Peyer's patch (tissue), 4 donors: ENCODE data around the gene PHF3. TPM values are rescaled to one million over a fixed set of nuclear protein-coding genes. Genes with fewer than 3 reads are reported as not detected.

Source experiments
- DNase-seq, 3 donors: peaks; one replicate each; pipeline ENCODE4 v3.0.0-alpha.2; 2017 to 2019
- H3K27ac ChIP-seq, 4 donors: fragments of 200-600 bp; sonication (generic); one replicate each; pipeline ENCODE4 v1.5.1; 2016 to 2019
- H3K27me3 ChIP-seq, 2 donors: fragments of 200-600 bp; sonication (generic); one replicate each; pipeline ENCODE4 v1.5.1; 2019
- H3K36me3 ChIP-seq, 3 donors: fragments of 200-600 bp; sonication (generic); one replicate each; pipeline ENCODE4 v1.5.1; 2016 to 2019
- H3K4me1 ChIP-seq, 4 donors: fragments of 200-600 bp; sonication (generic); one replicate each; pipeline ENCODE4 v1.5.1; 2016 to 2019
- H3K4me3 ChIP-seq, 4 donors: fragments of 200-600 bp; sonication (generic); 1 replicate in 3 of 4; 2 replicates in 1 of 4; pipeline ENCODE4 v1.5.1; 2016 to 2019; ENCODE audit warnings: mild to moderate bottlenecking in 1 of 4
- H3K9me3 ChIP-seq, 4 donors: fragments of 200-600 bp; sonication (generic); one replicate each; pipeline ENCODE4 v1.5.1; 2016 to 2019; ENCODE audit warnings: mild to moderate bottlenecking in 1 of 4
- CTCF ChIP-seq, 6 experiments: fragments of 450-650 bp in 4 of 6; fragments of 200-600 bp in 2 of 6; sonication (generic) in 1 of 6; IDR thresholded peaks; one replicate each; pipeline ENCODE4 v1.5.1; 2017 to 2019; ENCODE audit warnings: antibody characterized with exemption in 6 of 6, mild to moderate bottlenecking in 3 of 6, moderate library complexity in 1 of 6
- POLR2A ChIP-seq, 2 donors: fragments of 450-650 bp; IDR thresholded peaks; one replicate each; pipeline ENCODE4 v1.5.1; 2017; ENCODE audit warnings: antibody characterized with exemption in 2 of 2, mild to moderate bottlenecking in 2 of 2, moderate library complexity in 2 of 2
- total RNA-seq, 4 donors: library from RNA; depleted of rRNA; stranded (reverse); fragments of >200 nt; gene quantifications; one replicate each; pipeline ENCODE4 v1.1.0, GENCODE V29; 2016

Gene PHF3
- total RNA-seq, result 100 to 1,000 TPM in 1 of 4 donors, 10 to 100 TPM in 3; 62.1 to 150 (median 78.2) TPM

GRCh38 chr6:63635588-63636517 lies at the start of gene PHF3:
Gene PHF3 (plus strand): TSS chr6:63635802. CDS start chr6:63646552, 10,750 bp downstream.
- Histone ChIP-seq H3K4me1 (peaks cover 0 to 35% (median 4%) of the 10 kb centered on the region in 4 donors), H3K27ac (peak within 1 kb of the TSS; percentile 82 to 98 (median 97)), H3K9me3 (no peaks in the 10 kb centered on the region), H3K4me3 (peak within 1 kb of the TSS; percentile 68 to 96 (median 89)), H3K36me3 (no peaks in the 10 kb centered on the region), H3K27me3 (no peaks in the 10 kb centered on the region)
- TF ChIP-seq POLR2A (IDR thresholded peaks at IDR 0.05), result peak; percentile 54 to 61
- peak in 2 of 6 experiments; percentile 8 to 28 for TF ChIP-seq CTCF (IDR thresholded peaks at IDR 0.05)
- DNase-seq, result peak; percentile 90 to 96 (median 92)

- no peaks in the 10 kb centered on the region for H3K36me3 ChIP-seq
- DNase-seq, result no peak
- H3K27me3 ChIP-seq, result no peaks in the 10 kb centered on the region
- H3K4me3 ChIP-seq, result no peak overlapping the region
- H3K4me1 ChIP-seq, result no peaks in the 10 kb centered on the region
- no peaks in the 10 kb centered on the region for H3K9me3 ChIP-seq
- H3K27ac ChIP-seq, result no peak overlapping the region
- no peak for TF ChIP-seq POLR2A (IDR thresholded peaks at IDR 0.05)
- no peak for TF ChIP-seq CTCF (IDR thresholded peaks at IDR 0.05)
Measured at GRCh38 chr6:63589952-63590411, 45.6 kb upstream of the PHF3 start.

- Histone ChIP-seq H3K4me3 (no peak overlapping the region), H3K27me3 (no peaks in the 10 kb centered on the region), H3K36me3 (no peaks in the 10 kb centered on the region), H3K9me3 (no peaks in the 10 kb centered on the region), H3K27ac (no peak overlapping the region), H3K4me1 (no peaks in the 10 kb centered on the region)
- TF ChIP-seq CTCF (IDR thresholded peaks at IDR 0.05) (no peak), POLR2A (IDR thresholded peaks at IDR 0.05) (no peak)
- no peak for DNase-seq
Measured at GRCh38 chr6:63592886-63593285, 42.7 kb upstream of the PHF3 start.

- H3K27ac ChIP-seq, result no peak overlapping the region
- no peak for TF ChIP-seq POLR2A (IDR thresholded peaks at IDR 0.05)
- no peak for TF ChIP-seq CTCF (IDR thresholded peaks at IDR 0.05)
- H3K27me3 ChIP-seq, result no peaks in the 10 kb centered on the region
- no peaks in the 10 kb centered on the region for H3K4me1 ChIP-seq
- H3K9me3 ChIP-seq, result no peaks in the 10 kb centered on the region
- no peak for DNase-seq
- H3K36me3 ChIP-seq, result no peaks in the 10 kb centered on the region
- H3K4me3 ChIP-seq, result peak overlapping the region in 2 of 4 donors; percentile 60 to 61
Measured at GRCh38 chr6:63597141-63598048, 38.2 kb upstream of the PHF3 start.
